ENCODE data around the gene SGIP1.

SGIP1 gene

GRCh38 chr1:66525086-66525485 is 8.9 kb upstream of the SGIP1 start:
- no peak for DNase-seq

GRCh38 chr1:66526036-66526435 is 7.9 kb upstream of the SGIP1 start:
- DNase-seq, result no peak

- no peak for DNase-seq
These were observed 7.0 kb upstream of the SGIP1 start for GRCh38 chr1:66526991-66527390.

GRCh38 chr1:66527686-66528085 is 6.3 kb upstream of the SGIP1 start:
- no peak for DNase-seq

GRCh38 chr1:66528580-66528979 is 5.4 kb upstream of the SGIP1 start:
- DNase-seq, result no peak

- DNase-seq, result no peak
These were observed 1.7 kb upstream of the SGIP1 start for GRCh38 chr1:66532214-66532613.

GRCh38 chr1:66532798-66533783 is 862 bp upstream of the SGIP1 start:
- DNase-seq, result no peak

- DNase-seq, result no peak
These were observed 1.1 kb downstream of the SGIP1 start for GRCh38 chr1:66535061-66535460.

- no peak for DNase-seq
These were observed 1.9 kb downstream of the SGIP1 start for GRCh38 chr1:66535853-66536252.

GRCh38 chr1:66537718-66538117 is 3.8 kb downstream of the SGIP1 start:
- DNase-seq, result no peak

- no peak for DNase-seq
These were observed 5.5 kb downstream of the SGIP1 start for GRCh38 chr1:66539491-66539890.

- DNase-seq, result no peak
These were observed 6.6 kb downstream of the SGIP1 start for GRCh38 chr1:66540434-66541032.

- no peak for DNase-seq
These were observed 8.4 kb downstream of the SGIP1 start for GRCh38 chr1:66542314-66542713.

- DNase-seq, result peak; percentile 67
These were observed 9.1 kb downstream of the SGIP1 start for GRCh38 chr1:66542811-66543767.

GRCh38 chr1:66546047-66546810 is 12.3 kb downstream of the SGIP1 start:
- DNase-seq, result no peak

GRCh38 chr1:66549017-66549416 is 15.1 kb downstream of the SGIP1 start:
- DNase-seq, result no peak

- DNase-seq, result no peak
These were observed 16.3 kb downstream of the SGIP1 start for GRCh38 chr1:66550243-66550642.

- DNase-seq, result no peak
These were observed 18.3 kb downstream of the SGIP1 start for GRCh38 chr1:66552287-66552686.

- no peak for DNase-seq
These were observed 18.9 kb downstream of the SGIP1 start for GRCh38 chr1:66552829-66553228.

GRCh38 chr1:66553846-66554245 is 19.9 kb downstream of the SGIP1 start:
- no peak for DNase-seq

- DNase-seq, result no peak
These were observed 22.2 kb downstream of the SGIP1 start for GRCh38 chr1:66556161-66556611.

GRCh38 chr1:66557157-66557556 is 23.2 kb downstream of the SGIP1 start:
- no peak for DNase-seq
